ENCODE measurements around the gene SORBS2. TPM values are rescaled to one million over a fixed set of nuclear protein-coding genes. Genes with fewer than 3 reads are reported as not detected.

The SORBS2 gene
- total RNA-seq, 1 experiment from 2014 or later = 0.34 TPM

GRCh38 chr4:185799442-185799841, 12.6 kb downstream of the SORBS2 start:
- DNase-seq (ENCODE audit: low read depth, low spot score) (no peak), ATAC-seq (no peak)
- no peaks in the 10 kb centered on the region for H3K9me3 ChIP-seq (ENCODE audit: control insufficient read depth in 1 of 2, insufficient read depth in 1 of 2, low read depth in 1 of 2, low read length in 2 of 2)
- H3K9ac ChIP-seq (ENCODE audit: low read length) = no peak overlapping the region
- H2AFZ ChIP-seq (ENCODE audit: low read depth, low read length, poor library complexity, severe bottlenecking) = no peak overlapping the region
- no peaks in the 10 kb centered on the region for H3K4me1 ChIP-seq (ENCODE audit: control insufficient read depth in 1 of 2, insufficient read depth in 2 of 2, low read length in 2 of 2)
- no peaks in the 10 kb centered on the region for H4K20me1 ChIP-seq (ENCODE audit: insufficient read depth)
- no peaks in the 10 kb centered on the region for H3K79me2 ChIP-seq (ENCODE audit: insufficient read depth, low read length)
- BruUV-seq (replicated peaks) = no TSS peak
- no peaks in the 10 kb centered on the region for H3K9me2 ChIP-seq (ENCODE audit: insufficient read depth)
- intact Hi-C loops (cut with micrococcal nuclease) = no loop called here
- no peaks in the 10 kb centered on the region for H3K36me3 ChIP-seq (ENCODE audit: control insufficient read depth in 1 of 2, insufficient read depth in 2 of 2, low read length in 2 of 2)
- no peak overlapping the region for H3K27ac ChIP-seq (ENCODE audit: low read depth, low read length)
- ChIA-PET CTCF (no interaction called here), RAD21 (ENCODE audit: low non-redundant PET in 1 of 2, low total read pairs in 2 of 2, uncharacterized antibody in 2 of 2, unreplicated experiment in 2 of 2) (no interaction called here), POLR2A (no interaction called here)
- no peaks in the 10 kb centered on the region for H3K27me3 ChIP-seq (ENCODE audit: insufficient read depth, low read length)
- no peak overlapping the region for H3K4me2 ChIP-seq (ENCODE audit: low read length)
- no peak overlapping the region for H3K4me3 ChIP-seq (replicated peaks in 1 of 2; ENCODE audit: low read depth in 1 of 2, low read length in 2 of 2)
- no peak for TF ChIP-seq SIN3A (IDR thresholded peaks at IDR 0.05; ENCODE audit: low read depth)
- TF ChIP-seq FOSL1 (IDR thresholded peaks at IDR 0.05; ENCODE audit: low read depth) = no peak
- TF ChIP-seq, protein P1, sequence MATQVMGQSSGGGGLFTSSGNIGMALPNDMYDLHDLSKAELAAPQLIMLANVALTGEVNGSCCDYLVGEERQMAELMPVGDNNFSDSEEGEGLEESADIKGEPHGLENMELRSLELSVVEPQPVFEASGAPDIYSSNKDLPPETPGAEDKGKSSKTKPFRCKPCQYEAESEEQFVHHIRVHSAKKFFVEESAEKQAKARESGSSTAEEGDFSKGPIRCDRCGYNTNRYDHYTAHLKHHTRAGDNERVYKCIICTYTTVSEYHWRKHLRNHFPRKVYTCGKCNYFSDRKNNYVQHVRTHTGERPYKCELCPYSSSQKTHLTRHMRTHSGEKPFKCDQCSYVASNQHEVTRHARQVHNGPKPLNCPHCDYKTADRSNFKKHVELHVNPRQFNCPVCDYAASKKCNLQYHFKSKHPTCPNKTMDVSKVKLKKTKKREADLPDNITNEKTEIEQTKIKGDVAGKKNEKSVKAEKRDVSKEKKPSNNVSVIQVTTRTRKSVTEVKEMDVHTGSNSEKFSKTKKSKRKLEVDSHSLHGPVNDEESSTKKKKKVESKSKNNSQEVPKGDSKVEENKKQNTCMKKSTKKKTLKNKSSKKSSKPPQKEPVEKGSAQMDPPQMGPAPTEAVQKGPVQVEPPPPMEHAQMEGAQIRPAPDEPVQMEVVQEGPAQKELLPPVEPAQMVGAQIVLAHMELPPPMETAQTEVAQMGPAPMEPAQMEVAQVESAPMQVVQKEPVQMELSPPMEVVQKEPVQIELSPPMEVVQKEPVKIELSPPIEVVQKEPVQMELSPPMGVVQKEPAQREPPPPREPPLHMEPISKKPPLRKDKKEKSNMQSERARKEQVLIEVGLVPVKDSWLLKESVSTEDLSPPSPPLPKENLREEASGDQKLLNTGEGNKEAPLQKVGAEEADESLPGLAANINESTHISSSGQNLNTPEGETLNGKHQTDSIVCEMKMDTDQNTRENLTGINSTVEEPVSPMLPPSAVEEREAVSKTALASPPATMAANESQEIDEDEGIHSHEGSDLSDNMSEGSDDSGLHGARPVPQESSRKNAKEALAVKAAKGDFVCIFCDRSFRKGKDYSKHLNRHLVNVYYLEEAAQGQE (IDR thresholded peaks at IDR 0.05; ENCODE audit: low read depth) = no peak
- TF ChIP-seq POLR2AphosphoS5 (IDR thresholded peaks at IDR 0.05; ENCODE audit: low read depth, low read length) = no peak

DNA sequence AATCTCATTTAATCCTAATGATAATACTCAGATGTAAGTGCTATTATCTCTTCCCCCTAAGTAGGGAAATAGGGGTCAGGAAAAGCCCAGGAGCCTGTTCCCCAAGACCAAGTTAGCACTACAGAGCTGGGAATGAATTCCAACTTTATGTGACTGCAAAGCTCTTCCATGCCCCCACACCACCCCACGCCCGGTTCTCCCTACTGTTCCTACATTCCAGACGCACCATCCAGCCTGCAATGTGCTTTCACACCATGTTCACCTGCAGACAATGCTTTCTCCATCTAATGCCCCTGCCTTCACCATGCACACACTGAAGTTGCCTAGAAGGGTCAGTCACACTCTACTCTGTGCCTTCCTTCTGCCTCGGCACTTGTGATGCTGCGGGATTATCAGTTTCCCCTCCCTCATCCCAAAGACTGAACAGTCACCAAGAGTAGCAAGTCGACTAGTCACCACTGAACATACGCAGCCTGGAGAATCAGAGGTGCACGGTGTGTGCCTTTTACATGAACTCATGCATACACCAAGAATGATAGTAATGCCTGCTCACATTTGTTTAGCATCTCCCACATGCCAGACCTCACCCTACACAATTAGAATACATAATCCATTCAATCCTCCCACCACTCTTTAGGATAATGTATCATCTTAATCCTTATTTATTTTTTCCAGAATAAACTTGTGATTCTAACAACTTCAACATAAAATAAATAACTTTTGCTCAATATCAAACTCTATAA, 14.2 kb downstream of the SORBS2 start:
- H3K9me2 ChIP-seq (ENCODE audit: insufficient read depth) = no peaks in the 10 kb centered on the region
- ChIA-PET POLR2A (no interaction called here), RAD21 (ENCODE audit: low non-redundant PET in 1 of 2, low total read pairs in 2 of 2, uncharacterized antibody in 2 of 2, unreplicated experiment in 2 of 2) (no interaction called here), CTCF (no interaction called here)
- H3K4me1 ChIP-seq (ENCODE audit: control insufficient read depth in 1 of 2, insufficient read depth in 2 of 2, low read length in 2 of 2) = peaks cover under 1 to 5% of the 10 kb centered on the region in 2 experiments; a peak in 2 of 4 replicates
- H4K20me1 ChIP-seq (ENCODE audit: insufficient read depth) = no peaks in the 10 kb centered on the region
- DNase-seq (ENCODE audit: low read depth, low spot score) (no peak), ATAC-seq (no peak)
- no peaks in the 10 kb centered on the region for H3K36me3 ChIP-seq (ENCODE audit: control insufficient read depth in 1 of 2, insufficient read depth in 2 of 2, low read length in 2 of 2)
- H3K79me2 ChIP-seq (ENCODE audit: insufficient read depth, low read length) = no peaks in the 10 kb centered on the region
- H3K9me3 ChIP-seq (ENCODE audit: control insufficient read depth in 1 of 2, insufficient read depth in 1 of 2, low read depth in 1 of 2, low read length in 2 of 2) = no peaks in the 10 kb centered on the region
- H3K9ac ChIP-seq (ENCODE audit: low read length) = no peak overlapping the region
- H3K4me3 ChIP-seq (replicated peaks in 1 of 2; ENCODE audit: low read depth in 1 of 2, low read length in 2 of 2) = no peak overlapping the region
- no peak overlapping the region for H2AFZ ChIP-seq (ENCODE audit: low read depth, low read length, poor library complexity, severe bottlenecking)
- H3K27ac ChIP-seq (ENCODE audit: low read depth, low read length) = no peak overlapping the region
- no TSS peak for BruUV-seq (replicated peaks)
- H3K4me2 ChIP-seq (ENCODE audit: low read length) = no peak overlapping the region
- no peaks in the 10 kb centered on the region for H3K27me3 ChIP-seq (ENCODE audit: insufficient read depth, low read length)
- intact Hi-C loops (cut with micrococcal nuclease) = no loop called here
- TF ChIP-seq FOSL1 (IDR thresholded peaks at IDR 0.05; ENCODE audit: low read depth) = no peak
- no peak for TF ChIP-seq SRF (IDR thresholded peaks at IDR 0.05; ENCODE audit: low read depth)
- no peak for TF ChIP-seq ELF1 (IDR thresholded peaks at IDR 0.05; ENCODE audit: borderline replicate concordance, low read depth)
- TF ChIP-seq, protein P2, sequence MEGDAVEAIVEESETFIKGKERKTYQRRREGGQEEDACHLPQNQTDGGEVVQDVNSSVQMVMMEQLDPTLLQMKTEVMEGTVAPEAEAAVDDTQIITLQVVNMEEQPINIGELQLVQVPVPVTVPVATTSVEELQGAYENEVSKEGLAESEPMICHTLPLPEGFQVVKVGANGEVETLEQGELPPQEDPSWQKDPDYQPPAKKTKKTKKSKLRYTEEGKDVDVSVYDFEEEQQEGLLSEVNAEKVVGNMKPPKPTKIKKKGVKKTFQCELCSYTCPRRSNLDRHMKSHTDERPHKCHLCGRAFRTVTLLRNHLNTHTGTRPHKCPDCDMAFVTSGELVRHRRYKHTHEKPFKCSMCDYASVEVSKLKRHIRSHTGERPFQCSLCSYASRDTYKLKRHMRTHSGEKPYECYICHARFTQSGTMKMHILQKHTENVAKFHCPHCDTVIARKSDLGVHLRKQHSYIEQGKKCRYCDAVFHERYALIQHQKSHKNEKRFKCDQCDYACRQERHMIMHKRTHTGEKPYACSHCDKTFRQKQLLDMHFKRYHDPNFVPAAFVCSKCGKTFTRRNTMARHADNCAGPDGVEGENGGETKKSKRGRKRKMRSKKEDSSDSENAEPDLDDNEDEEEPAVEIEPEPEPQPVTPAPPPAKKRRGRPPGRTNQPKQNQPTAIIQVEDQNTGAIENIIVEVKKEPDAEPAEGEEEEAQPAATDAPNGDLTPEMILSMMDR (IDR thresholded peaks at IDR 0.05 in 2 of 3, conservative IDR thresholded peaks at IDR 0.05 in 1 of 3; ENCODE audit: borderline replicate concordance in 1 of 3, insufficient read depth in 1 of 3, low read depth in 2 of 3, low read length in 2 of 3) = no peak
- TF ChIP-seq EZH2phosphoT487 (IDR thresholded peaks at IDR 0.05; ENCODE audit: borderline replicate concordance) = no peak
- TF ChIP-seq, protein P3, sequence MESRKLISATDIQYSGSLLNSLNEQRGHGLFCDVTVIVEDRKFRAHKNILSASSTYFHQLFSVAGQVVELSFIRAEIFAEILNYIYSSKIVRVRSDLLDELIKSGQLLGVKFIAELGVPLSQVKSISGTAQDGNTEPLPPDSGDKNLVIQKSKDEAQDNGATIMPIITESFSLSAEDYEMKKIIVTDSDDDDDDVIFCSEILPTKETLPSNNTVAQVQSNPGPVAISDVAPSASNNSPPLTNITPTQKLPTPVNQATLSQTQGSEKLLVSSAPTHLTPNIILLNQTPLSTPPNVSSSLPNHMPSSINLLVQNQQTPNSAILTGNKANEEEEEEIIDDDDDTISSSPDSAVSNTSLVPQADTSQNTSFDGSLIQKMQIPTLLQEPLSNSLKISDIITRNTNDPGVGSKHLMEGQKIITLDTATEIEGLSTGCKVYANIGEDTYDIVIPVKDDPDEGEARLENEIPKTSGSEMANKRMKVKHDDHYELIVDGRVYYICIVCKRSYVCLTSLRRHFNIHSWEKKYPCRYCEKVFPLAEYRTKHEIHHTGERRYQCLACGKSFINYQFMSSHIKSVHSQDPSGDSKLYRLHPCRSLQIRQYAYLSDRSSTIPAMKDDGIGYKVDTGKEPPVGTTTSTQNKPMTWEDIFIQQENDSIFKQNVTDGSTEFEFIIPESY (IDR thresholded peaks at IDR 0.05; ENCODE audit: extremely low read depth, insufficient replicate concordance, low read length) = no peak
- TF ChIP-seq SP1 (IDR thresholded peaks at IDR 0.05; ENCODE audit: low read depth) = no peak
- no peak for TF ChIP-seq POLR2AphosphoS5 (IDR thresholded peaks at IDR 0.05; ENCODE audit: low read depth, low read length)
- TF ChIP-seq, protein P4, sequence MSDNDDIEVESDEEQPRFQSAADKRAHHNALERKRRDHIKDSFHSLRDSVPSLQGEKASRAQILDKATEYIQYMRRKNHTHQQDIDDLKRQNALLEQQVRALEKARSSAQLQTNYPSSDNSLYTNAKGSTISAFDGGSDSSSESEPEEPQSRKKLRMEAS (IDR thresholded peaks at IDR 0.05) = no peak
